HG02642 (cell line): ENCODE data around the gene ADORA2B.
A peak's percentile ranks its signal among the peaks of the same experiment; 100 is the strongest.
"Not testable (repeated sequence)": the region's sequence is repeated elsewhere in the genome, so short reads cannot be mapped to it uniquely, and the experiment has no call there.

ENCODE experiments used
- ATAC-seq: cut with Tn5 transposase; IDR thresholded peaks from one replicate; pipeline ENCODE4 v1.9.1; 2021; ENCODE audit warnings: mild to moderate bottlenecking; ENCODE audit not compliant: unreplicated experiment, poor library complexity

ADORA2B gene

GRCh38 chr17:15977894-15978293 lies 33.0 kb downstream of the ADORA2B start:
- ATAC-seq: no peak

- ATAC-seq: no peak
Observed at GRCh38 chr17:15978606-15979005, 33.7 kb downstream of the ADORA2B start.

GRCh38 chr17:15979013-15979412 lies 34.1 kb downstream of the ADORA2B start:
- ATAC-seq: not testable (repeated sequence)

GRCh38 chr17:15981208-15981607 lies 36.3 kb downstream of the ADORA2B start:
- ATAC-seq: peak; percentile 62

- ATAC-seq: no peak
Observed at GRCh38 chr17:15981646-15982580, 37.0 kb downstream of the ADORA2B start.

GRCh38 chr17:15996322-15996721 lies 51.4 kb downstream of the ADORA2B start:
- ATAC-seq: no peak

- ATAC-seq: no peak
Observed at GRCh38 chr17:15998031-15998562, 53.2 kb downstream of the ADORA2B start.

GRCh38 chr17:15999141-15999973 lies 54.4 kb downstream of the ADORA2B start, which contains the start of the genes TTC19 and ZSWIM7:
Gene TTC19 (plus strand): TSS chr17:15999824. CDS start chr17:15999849, 25 bp downstream.
Gene ZSWIM7 (minus strand): TSS chr17:15999704. CDS start chr17:15999594, 110 bp downstream.
- ATAC-seq: peak; percentile 95

- peak; percentile 49 for ATAC-seq
Observed at GRCh38 chr17:15999974-16000827, 55.3 kb downstream of the ADORA2B start.

GRCh38 chr17:16001226-16001897 lies 56.4 kb downstream of the ADORA2B start:
- ATAC-seq: no peak

- ATAC-seq: no peak
Observed at GRCh38 chr17:16002708-16003260, 57.9 kb downstream of the ADORA2B start.

- ATAC-seq: no peak
Observed at GRCh38 chr17:16003841-16004240, 58.9 kb downstream of the ADORA2B start.

GRCh38 chr17:16005636-16006035 lies 60.7 kb downstream of the ADORA2B start:
- no peak for ATAC-seq

GRCh38 chr17:16007439-16007838 lies 62.5 kb downstream of the ADORA2B start:
- no peak for ATAC-seq

- ATAC-seq: no peak
Observed at GRCh38 chr17:16013943-16014407, 69.0 kb downstream of the ADORA2B start.

- no peak for ATAC-seq
Observed at GRCh38 chr17:16019347-16019746, 74.4 kb downstream of the ADORA2B start.

GRCh38 chr17:16023881-16024280 lies 79.0 kb downstream of the ADORA2B start:
- ATAC-seq: no peak

- no peak for ATAC-seq
Observed at GRCh38 chr17:16025202-16025601, 80.3 kb downstream of the ADORA2B start.
